K562 (cell line): Measurements from ENCODE around the gene MGAT4B. TPM values are rescaled to one million over a fixed set of nuclear protein-coding genes. Genes with fewer than 3 reads are reported as not detected.

Experiments used
- ATAC-seq: fragments of 200-7000 bp; cut with Tn5 transposase; 3 replicates; pipeline ENCODE4 v1.9.1; 2020; ENCODE audit warnings: moderate library complexity
- BruUV-seq: library from RNA; stranded (reverse); fragments of 400-500 nt; replicated peaks from 2 replicates; lab custom pipeline; 2021; lab: Mats Ljungman, UMichigan
- CTCF ChIA-PET: fragments of 300-600 bp; formaldehyde crosslinking; extraction: SDS; loops from one replicate; lab custom pipeline; 2021; ENCODE audit warnings: low intra/inter-chr PET ratio; lab: Yijun Ruan, JAX
- POLR2A ChIA-PET: fragments of 300-600, 350-650 bp; sonication (Branson Sonifier 250); formaldehyde crosslinking; extraction: SDS; loops from one replicate; lab custom pipeline; 2021; ENCODE audit warnings: antibody characterized with exemption, inconsistent platforms; lab: Yijun Ruan, JAX
- DNase-seq, 4 experiments: peaks; one replicate each; pipeline versions ENCODE4 v3.0.0 to v3.0.0-alpha.2; 2011 to 2018; ENCODE audit warnings: low spot score in 3 of 4, mixed read lengths in 3 of 4; ENCODE audit errors: extremely low read depth in 1 of 4
- FAIRE-seq: peaks from 2 replicates; lab custom pipeline; 2011; peaks lifted over from hg19 to GRCh38; lab: Jason Lieb, UNC
- H2AFZ ChIP-seq: 2 replicates; pipeline ENCODE4 v1.6.0; 2011; ENCODE audit warnings: low read depth, low read length, control low read depth, inconsistent platforms
- H3K27ac ChIP-seq: fragments of 200-600 bp; 3 replicates; pipeline ENCODE4 v1.8.0; 2011; ENCODE audit warnings: low read depth, mild to moderate bottlenecking, control low read depth, inconsistent platforms, low read length, moderate library complexity, mixed read lengths; ENCODE audit errors: extremely low read depth
- H3K27me3 ChIP-seq, 2 experiments: fragments of 300-600 bp in 1 of 2; 2 replicates in 1 of 2; 3 replicates in 1 of 2; pipeline versions ENCODE4 v1.6.0 to v1.8.0; 2011; ENCODE audit warnings: inconsistent platforms in 2 of 2, low read length in 2 of 2, mild to moderate bottlenecking in 1 of 2, mixed read lengths in 1 of 2, moderate library complexity in 1 of 2; ENCODE audit not compliant: control insufficient read depth in 2 of 2, insufficient read depth in 2 of 2
- H3K36me3 ChIP-seq: fragments of 300-600 bp; 3 replicates; pipeline ENCODE4 v1.8.0; 2011; ENCODE audit warnings: mild to moderate bottlenecking, low read length, inconsistent platforms; ENCODE audit not compliant: control insufficient read depth, insufficient read depth
- H3K4me1 ChIP-seq, 2 experiments: fragments of 200-600 bp in 1 of 2; replicated peaks in 1 of 2; 2 replicates in 1 of 2; 3 replicates in 1 of 2; pipeline versions ENCODE4 v1.5.1 to v1.8.0; 2011; ENCODE audit warnings: inconsistent platforms in 2 of 2, low read length in 2 of 2, mild to moderate bottlenecking in 1 of 2, mixed read lengths in 1 of 2, moderate library complexity in 1 of 2; ENCODE audit not compliant: control insufficient read depth in 2 of 2, insufficient read depth in 2 of 2
- H3K4me2 ChIP-seq: 2 replicates; pipeline ENCODE4 v1.6.1; 2011; ENCODE audit warnings: low read length, control low read depth, inconsistent platforms, mixed read lengths; ENCODE audit not compliant: insufficient read depth
- H3K4me3 ChIP-seq: fragments of 200-600 bp; sonication (generic), shearing (Covaris generic); 2 replicates; pipeline ENCODE4 v1.5.1; 2016; ENCODE audit warnings: control low read depth, inconsistent platforms
- H3K79me2 ChIP-seq: fragments of 200-600 bp; 3 replicates; pipeline ENCODE4 v1.8.0; 2011; ENCODE audit warnings: low read length, inconsistent platforms; ENCODE audit not compliant: control insufficient read depth, insufficient read depth
- H3K9ac ChIP-seq, 2 experiments: 2 replicates each; pipeline versions ENCODE4 v1.6.0 to v1.6.1; 2011; ENCODE audit warnings: low read depth in 2 of 2, low read length in 2 of 2, control low read depth in 1 of 2, inconsistent platforms in 1 of 2, mild to moderate bottlenecking in 1 of 2, mixed read lengths in 1 of 2; ENCODE audit not compliant: insufficient read depth in 1 of 2
- H3K9me1 ChIP-seq: one replicate; pipeline ENCODE4 v1.6.0; 2011; ENCODE audit warnings: inconsistent platforms, mild to moderate bottlenecking, low read length, moderate library complexity; ENCODE audit not compliant: control insufficient read depth, insufficient read depth
- H3K9me3 ChIP-seq: replicated peaks from 2 replicates; pipeline ENCODE4 v1.5.1; 2011; ENCODE audit warnings: low read depth, low read length, inconsistent platforms; ENCODE audit not compliant: control insufficient read depth, insufficient read depth
- H4K20me1 ChIP-seq: replicated peaks from 2 replicates; pipeline ENCODE4 v1.6.1; 2011; ENCODE audit warnings: low read length, inconsistent platforms, mixed read lengths; ENCODE audit not compliant: control insufficient read depth, insufficient read depth
- ATF1 ChIP-seq, 2 experiments: fragments of 450-650 bp in 1 of 2; IDR thresholded peaks; 2 replicates each; pipeline ENCODE4 v1.6.1; 2016; ENCODE audit warnings: missing compliant biosample characterization in 1 of 2, missing genetic modification characterization in 1 of 2
- ATF3 ChIP-seq, 2 experiments: fragments of 450-650 bp in 1 of 2; sonication (generic) in 1 of 2; formaldehyde crosslinking in 1 of 2; IDR thresholded peaks in 1 of 2; conservative IDR thresholded peaks in 1 of 2; 2 replicates each; pipeline versions ENCODE4 v1.6.1 to v1.8.1; 2016 to 2023; ENCODE audit warnings: mild to moderate bottlenecking in 2 of 2, moderate library complexity in 2 of 2, inconsistent platforms in 1 of 2, missing genetic modification reagents in 1 of 2
- EGR1 ChIP-seq: fragments of 450-650 bp; conservative IDR thresholded peaks from 2 replicates; pipeline ENCODE4 v1.6.1; 2017; ENCODE audit warnings: mild to moderate bottlenecking
- GTF2A2 ChIP-seq: IDR thresholded peaks from 2 replicates; pipeline ENCODE4 v1.6.1; 2016; ENCODE audit warnings: mild to moderate bottlenecking, missing genetic modification characterization, missing compliant biosample characterization
- HNRNPUL1 ChIP-seq: fragments of 200-400 bp; formaldehyde crosslinking; IDR thresholded peaks from 2 replicates; pipeline ENCODE4 v1.6.1; 2017; ENCODE audit warnings: low read length
- JUNB ChIP-seq: fragments of 450-650 bp; formaldehyde crosslinking; conservative IDR thresholded peaks from 2 replicates; pipeline ENCODE4 v1.4.0; 2020; ENCODE audit warnings: mild to moderate bottlenecking
- MAFK ChIP-seq: IDR thresholded peaks from 2 replicates; pipeline ENCODE4 v1.6.1; 2011; ENCODE audit warnings: low read length, improper control_type of control experiment
- MTA2 ChIP-seq: fragments of 450-650 bp; IDR thresholded peaks from 2 replicates; pipeline ENCODE4 v1.6.1; 2016; ENCODE audit warnings: low read depth
- MYBL2 ChIP-seq, 2 experiments: fragments of 450-650 bp in 1 of 2; sonication (generic) in 1 of 2; formaldehyde crosslinking in 1 of 2; IDR thresholded peaks; 2 replicates each; pipeline versions ENCODE4 v1.6.1 to v1.8.1; 2017 to 2022; ENCODE audit warnings: borderline replicate concordance in 1 of 2, inconsistent platforms in 1 of 2, low read depth in 1 of 2, mild to moderate bottlenecking in 1 of 2, missing genetic modification reagents in 1 of 2, moderate library complexity in 1 of 2
- NCOR1 ChIP-seq: fragments of 450-650 bp; IDR thresholded peaks from 2 replicates; pipeline ENCODE4 v1.6.1; 2016; ENCODE audit warnings: mild to moderate bottlenecking, moderate library complexity
- NR2C2 ChIP-seq, 2 experiments: fragments of 200-800 bp in 1 of 2; sonication (Bioruptor generic) in 1 of 2; sonication (generic) in 1 of 2; formaldehyde crosslinking in 1 of 2; IDR thresholded peaks; 2 replicates each; pipeline versions ENCODE4 v1.6.1 to v1.8.0; 2016 to 2022; ENCODE audit warnings: mild to moderate bottlenecking in 1 of 2, missing compliant biosample characterization in 1 of 2, missing genetic modification characterization in 1 of 2, missing genetic modification reagents in 1 of 2
- RBM14 ChIP-seq: fragments of 200-400 bp; formaldehyde crosslinking; IDR thresholded peaks from 2 replicates; pipeline ENCODE4 v1.6.1; 2018; ENCODE audit warnings: low read depth, mild to moderate bottlenecking, low read length, moderate library complexity, borderline replicate concordance; ENCODE audit not compliant: insufficient read depth
- SMARCA4 ChIP-seq: fragments of 450-650 bp; IDR thresholded peaks from 2 replicates; pipeline ENCODE4 v1.6.1; 2016
- SNAPC5 ChIP-seq: fragments of 250-450 bp; sonication (Bioruptor Pico); IDR thresholded peaks from 2 replicates; pipeline ENCODE4 v1.8.0; 2021; ENCODE audit warnings: moderate library complexity, mild to moderate bottlenecking, inconsistent platforms
- STAT5A ChIP-seq: IDR thresholded peaks from 2 replicates; pipeline ENCODE4 v1.6.1; 2012; ENCODE audit warnings: low read length, inconsistent platforms, borderline replicate concordance
- TCF15 ChIP-seq: fragments of 250-450 bp; sonication (Bioruptor Pico); IDR thresholded peaks from 2 replicates; pipeline ENCODE4 v1.8.0; 2022; ENCODE audit warnings: moderate library complexity, mild to moderate bottlenecking, inconsistent platforms
- WHSC1 ChIP-seq: IDR thresholded peaks from one replicate; pipeline ENCODE4 v1.6.1; 2012; ENCODE audit warnings: low read length, control low read depth, inconsistent platforms
- WGBS: fragments of 100-300 bp; shearing (Covaris generic); methylation state at CpG from one replicate; pipeline ENCODE4 v1.1.6; 2016; ENCODE audit warnings: low coverage, mixed read lengths; ENCODE audit not compliant: insufficient coverage; ENCODE audit errors: missing lambda C conversion rate; 5-methylcytosine and 5-hydroxymethylcytosine counted together
- in situ Hi-C: fragments of 300-500 bp; cut with MboI; formaldehyde crosslinking; loops from 4 replicates; pipeline ENCODE4 v1.15.0; 2018; ENCODE audit warnings: inconsistent platforms, mixed read lengths
- intact Hi-C: fragments of 100-400 bp; cut with micrococcal nuclease; formaldehyde crosslinking; loops from 2 replicates; pipeline ENCODE4 v1.14.2; 2022
- polyA plus RNA-seq, 8 experiments: library from polyadenylated mRNA; depleted of rRNA in 4 of 8; stranded (reverse) in 5 of 8; unstranded in 3 of 8; fragments of >200 nt; fragmentation: Nextera tagmentation in 2 of 8; fragmentation: Illumina TruSeq in 1 of 8; extraction: Ambion mirVana in 2 of 8; extraction: Trizol in 1 of 8; gene quantifications; 2 replicates each; pipeline versions ENCODE4 v1.2.1 to v1.2.3, GENCODE V29; 2011 to 2014; ENCODE audit warnings: inconsistent platforms in 1 of 8, missing spikeins in 1 of 8
- total RNA-seq, 7 experiments: library from RNA; depleted of rRNA in 6 of 7; stranded (reverse); fragments of >200 nt in 6 of 7; fragmentation: Illumina TruSeq in 2 of 7; extraction: Trizol in 2 of 7; gene quantifications; 2 replicates each; pipeline versions ENCODE4 v1.2.1 to v1.2.3, GENCODE V29; 2011 to 2021; ENCODE audit warnings: low replicate concordance in 1 of 7

MGAT4B gene
- total and polyA plus RNA-seq, 9 of the 15 experiments (the other 6 are each of a cell fraction or from before 2014, with no cell fraction given), result 0.34 to 133 (median 75.4) TPM

GRCh38 chr5:179762781-179763176 lies 43.9 kb downstream of the MGAT4B start:
- Histone ChIP-seq H3K9me1 (peaks cover 21% of the 10 kb centered on the region), H4K20me1 (peaks cover 49% of the 10 kb centered on the region), H3K27me3 (no peaks in the 10 kb centered on the region), H2AFZ (no peak overlapping the region), H3K36me3 (peaks cover 37% of the 10 kb centered on the region), H3K27ac (peak overlapping the region; percentile 50; the same call in 1 of the 3 replicates), H3K79me2 (peaks cover 85% of the 10 kb centered on the region), H3K9ac (no peak overlapping the region), H3K4me3 (no peak overlapping the region), H3K4me2 (peak overlapping the region; percentile 63), H3K9me3 (no peaks in the 10 kb centered on the region), H3K4me1 (peaks cover 27 to 52% of the 10 kb centered on the region in 2 experiments)
- in situ Hi-C loops, result no loop called here
- POLR2A ChIA-PET, result interaction anchor here (0.7 to 1.5 kb wide), 5 partner anchors 9 to 65 kb away, joined by 3 to 6 read pairs (median 3); no protein-coding TSS in a partner anchor
- CTCF ChIA-PET, result interaction anchor here (0.8 to 1.2 kb wide), 3 partner anchors 59 to 95 kb away, joined by 3 read pairs; no protein-coding TSS in a partner anchor
- FAIRE-seq (no peak), DNase-seq (no peak), ATAC-seq (no peak)
- intact Hi-C loops, result loop anchor here (1.0 to 5.0 kb wide), 3 partner anchors 59 to 330 kb away; partner anchors contain the start of gene TBC1D9B
- WGBS, result 4% methylated on average over 3 of the region's 3 CpGs
- BruUV-seq, result no TSS peak
- TF ChIP-seq NCOR1, result no peak
- 0 out of 2 replicates have a peak, but pooled peaks have one; percentile 18 for TF ChIP-seq STAT5A
- TF ChIP-seq WHSC1, result no peak
- no peak for TF ChIP-seq TCF15 (CRISPR knock-in tag)
- no peak for TF ChIP-seq SNAPC5 (CRISPR knock-in tag)
- TF ChIP-seq NR2C2 (CRISPR knock-in tag; IDR thresholded peaks at IDR 0.05), result no peak
- TF ChIP-seq NR2C2 (tag; IDR thresholded peaks at IDR 0.05), result 0 out of 2 replicates have a peak, but pooled peaks have one; percentile 11
- TF ChIP-seq HNRNPUL1, result no peak
- TF ChIP-seq ATF3 (IDR thresholded peaks at IDR 0.05), result peak; percentile 56; the same call in 1 of the 2 replicates
- TF ChIP-seq ATF3 (CRISPR knock-in tag; conservative IDR thresholded peaks at IDR 0.05), result no peak
- no peak for TF ChIP-seq RBM14
- TF ChIP-seq MYBL2 (IDR thresholded peaks at IDR 0.05; ENCODE audit: low read depth), result no peak
- no peak for TF ChIP-seq MYBL2 (CRISPR knock-in tag; IDR thresholded peaks at IDR 0.05; ENCODE audit: borderline replicate concordance)
- no peak for TF ChIP-seq ATF1 (CRISPR knock-in tag; IDR thresholded peaks at IDR 0.05)
- TF ChIP-seq ATF1 (tag; IDR thresholded peaks at IDR 0.05), result no peak
- no peak for TF ChIP-seq EGR1
- TF ChIP-seq GTF2A2 (tag), result no peak
- 0 out of 2 replicates have a peak, but pooled peaks have one; percentile 31 for TF ChIP-seq SMARCA4
- no peak for TF ChIP-seq MTA2
- peak; percentile 31; the same call in 1 of the 2 replicates for TF ChIP-seq MAFK
- TF ChIP-seq JUNB (CRISPR knock-in tag), result no peak
